EH (cell line): ENCODE data around the gene PRKCE.

ENCODE experiments used
- DNase-seq: peaks from one replicate; pipeline ENCODE4 v3.0.0-alpha.2; 2015; ENCODE audit warnings: low read depth

The PRKCE gene

GRCh38 chr2:46230677-46231425 lies 579.4 kb downstream of the PRKCE start:
- no peak for DNase-seq

- DNase-seq = no peak
Measured at GRCh38 chr2:46231721-46232120, 580.2 kb downstream of the PRKCE start.

GRCh38 chr2:46232860-46233259 lies 581.4 kb downstream of the PRKCE start:
- peak; percentile 42 for DNase-seq

GRCh38 chr2:46236006-46236875 lies 584.8 kb downstream of the PRKCE start:
- no peak for DNase-seq

GRCh38 chr2:46236876-46237859 lies 585.7 kb downstream of the PRKCE start:
- DNase-seq = no peak
